Upper lobe of left lung (tissue), 4 donors: ENCODE data around the gene KIF26B.

Source experiments
- CTCF ChIP-seq, 6 experiments: fragments of 450-650 bp in 4 of 6; fragments of 200-600 bp in 2 of 6; sonication (generic) in 2 of 6; IDR thresholded peaks; one replicate each; pipeline ENCODE4 v1.5.1; 2016 to 2019; ENCODE audit warnings: antibody characterized with exemption in 6 of 6
- EP300 ChIP-seq, 4 donors: sonication (generic); formaldehyde crosslinking; IDR thresholded peaks; one replicate each; pipeline ENCODE4 v1.5.1; 2017; ENCODE audit warnings: antibody characterized with exemption in 4 of 4, control low read depth in 2 of 4
- POLR2A ChIP-seq, 4 donors: fragments of 450-650 bp; IDR thresholded peaks; one replicate each; pipeline ENCODE4 v1.5.1; 2016 to 2017; ENCODE audit warnings: antibody characterized with exemption in 4 of 4, mild to moderate bottlenecking in 2 of 4
- POLR2AphosphoS5 ChIP-seq, 2 donors: sonication (generic); formaldehyde crosslinking; IDR thresholded peaks; one replicate each; pipeline ENCODE4 v1.5.1; 2017; ENCODE audit warnings: antibody characterized with exemption in 2 of 2

- TF ChIP-seq CTCF (IDR thresholded peaks at IDR 0.05) (no peak), POLR2AphosphoS5 (IDR thresholded peaks at IDR 0.05) (no peak), POLR2A (IDR thresholded peaks at IDR 0.05) (no peak), EP300 (IDR thresholded peaks at IDR 0.05) (no peak)
Observed at GRCh38 chr1:245748646-245749045, 593.9 kb downstream of the KIF26B start.
